Neuron (in vitro differentiated cells): ENCODE results near the gene DENND1B.

Experiments
- H2AFZ ChIP-seq: one replicate; pipeline ENCODE4 v1.6.1; 2013; ENCODE audit warnings: low read depth, mild to moderate bottlenecking, inconsistent platforms, low read length, moderate library complexity
- H3K27me3 ChIP-seq: one replicate; pipeline ENCODE4 v1.6.1; 2013; ENCODE audit warnings: low read length; ENCODE audit not compliant: insufficient read depth
- H3K36me3 ChIP-seq: one replicate; pipeline ENCODE4 v1.6.1; 2013; ENCODE audit warnings: low read length; ENCODE audit not compliant: insufficient read depth
- H3K4me1 ChIP-seq: one replicate; pipeline ENCODE4 v1.6.1; 2013; ENCODE audit warnings: low read length; ENCODE audit not compliant: insufficient read depth
- H3K4me3 ChIP-seq: 2 replicates; pipeline ENCODE4 v1.5.1; 2013; ENCODE audit warnings: mild to moderate bottlenecking, low read length, moderate library complexity
- H3K9me3 ChIP-seq: one replicate; pipeline ENCODE4 v1.6.1; 2013; ENCODE audit warnings: low read length

The DENND1B gene

DNA sequence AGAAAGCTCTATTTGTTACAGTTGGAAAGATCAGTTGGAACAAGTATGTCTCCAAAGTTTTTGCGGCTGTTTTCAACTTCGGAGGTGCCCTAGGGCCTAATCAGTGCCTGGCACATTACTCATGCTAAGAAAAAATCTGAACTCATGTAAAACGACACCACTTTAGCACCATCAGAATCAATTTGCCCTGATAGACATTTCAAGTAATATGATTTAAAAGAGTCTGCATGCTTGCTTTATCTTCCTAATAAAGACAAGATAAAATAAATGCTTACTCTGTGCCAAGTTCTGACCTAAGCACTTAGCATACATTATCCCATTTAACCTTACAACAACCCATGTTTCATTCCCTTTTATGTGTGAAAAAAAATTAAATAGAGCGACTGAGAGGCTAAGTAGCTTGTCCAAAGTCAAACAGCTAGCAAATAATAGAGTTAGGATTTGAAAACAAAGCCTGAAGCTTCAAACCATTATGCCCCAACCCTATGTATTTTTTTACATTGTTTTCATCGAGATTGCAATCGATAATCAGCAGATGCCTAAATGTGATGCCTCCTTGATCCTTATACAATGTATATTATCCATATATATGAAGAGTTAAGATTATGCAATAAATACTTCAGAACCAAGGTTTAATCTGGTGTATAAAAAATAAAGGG is 91.3 kb downstream of the DENND1B start:
- no peak overlapping the region for H3K4me3 ChIP-seq
- no peaks in the 10 kb centered on the region for H3K27me3 ChIP-seq
- no peaks in the 10 kb centered on the region for H3K9me3 ChIP-seq
- no peaks in the 10 kb centered on the region for H3K4me1 ChIP-seq
- no peaks in the 10 kb centered on the region for H3K36me3 ChIP-seq
- H2AFZ ChIP-seq: no peak overlapping the region

DNA sequence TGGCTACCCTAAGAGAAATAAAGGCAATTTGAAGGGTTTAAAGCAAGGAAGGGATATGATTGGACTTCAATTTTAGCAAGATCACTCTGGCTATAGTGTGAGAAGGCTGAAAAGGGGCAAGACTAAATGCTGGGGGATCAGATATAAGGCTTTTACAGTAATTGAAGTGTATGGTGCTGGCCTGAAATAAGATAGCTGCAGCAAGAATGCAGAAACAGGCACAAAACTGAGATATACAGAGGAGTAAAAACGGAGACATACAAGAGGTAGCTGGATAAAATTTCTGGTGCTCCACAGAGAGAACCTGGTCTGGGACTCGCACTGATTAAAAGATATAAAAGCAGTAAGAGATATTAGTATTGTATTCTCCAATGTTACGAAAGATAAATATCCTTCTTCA is 92.0 kb downstream of the DENND1B start:
- Histone ChIP-seq H3K9me3 (no peaks in the 10 kb centered on the region), H3K36me3 (no peaks in the 10 kb centered on the region), H2AFZ (no peak overlapping the region), H3K27me3 (no peaks in the 10 kb centered on the region), H3K4me3 (no peak overlapping the region), H3K4me1 (no peaks in the 10 kb centered on the region)

- H3K9me3 ChIP-seq: no peaks in the 10 kb centered on the region
- H3K36me3 ChIP-seq: no peaks in the 10 kb centered on the region
- H3K27me3 ChIP-seq: no peaks in the 10 kb centered on the region
- H3K4me1 ChIP-seq: peaks cover 11% of the 10 kb centered on the region
- no peak overlapping the region for H3K4me3 ChIP-seq
- H2AFZ ChIP-seq: no peak overlapping the region
Observed at GRCh38 chr1:197680311-197680710, 95.0 kb downstream of the DENND1B start.

DNA sequence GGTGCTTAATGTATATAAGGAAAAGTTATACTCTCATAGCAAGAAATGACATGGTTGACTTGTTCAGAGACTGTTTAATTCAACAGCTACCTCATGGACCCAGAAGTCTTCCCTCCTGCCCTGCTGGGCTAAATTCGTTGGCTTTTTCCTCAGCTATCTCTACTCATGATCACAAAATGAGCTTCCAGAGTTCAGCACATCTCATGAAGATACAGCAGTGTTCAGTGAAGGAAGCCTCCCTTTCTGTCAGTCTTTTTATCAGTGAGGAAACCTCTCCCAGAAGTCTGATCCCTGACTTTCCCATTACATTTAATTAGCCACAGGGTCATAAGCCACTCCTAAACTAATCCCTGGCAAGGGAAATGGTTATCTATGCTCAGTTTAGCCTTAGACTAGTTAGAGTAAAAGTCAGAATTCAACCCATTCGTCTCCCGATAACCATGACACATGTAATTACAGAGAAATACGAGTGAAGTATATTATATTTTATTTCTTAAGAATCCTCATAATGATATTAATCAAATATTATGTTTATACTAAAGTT is 97.5 kb downstream of the DENND1B start:
- H3K4me3 ChIP-seq: no peak overlapping the region
- no peaks in the 10 kb centered on the region for H3K27me3 ChIP-seq
- H2AFZ ChIP-seq: no peak overlapping the region
- no peaks in the 10 kb centered on the region for H3K36me3 ChIP-seq
- H3K4me1 ChIP-seq: peaks cover 14% of the 10 kb centered on the region
- H3K9me3 ChIP-seq: no peaks in the 10 kb centered on the region

- no peaks in the 10 kb centered on the region for H3K27me3 ChIP-seq
- H3K4me3 ChIP-seq: no peak overlapping the region
- peaks cover 14% of the 10 kb centered on the region for H3K4me1 ChIP-seq
- no peak overlapping the region for H2AFZ ChIP-seq
- H3K36me3 ChIP-seq: no peaks in the 10 kb centered on the region
- H3K9me3 ChIP-seq: no peaks in the 10 kb centered on the region
Observed at GRCh38 chr1:197677313-197677712, 98.0 kb downstream of the DENND1B start.

GRCh38 chr1:197675583-197676208 is 99.6 kb downstream of the DENND1B start:
- Histone ChIP-seq H3K4me3 (no peak overlapping the region), H3K9me3 (no peaks in the 10 kb centered on the region), H2AFZ (peak overlapping the region; percentile 5), H3K4me1 (peaks cover 14% of the 10 kb centered on the region), H3K27me3 (no peaks in the 10 kb centered on the region), H3K36me3 (no peaks in the 10 kb centered on the region)

DNA sequence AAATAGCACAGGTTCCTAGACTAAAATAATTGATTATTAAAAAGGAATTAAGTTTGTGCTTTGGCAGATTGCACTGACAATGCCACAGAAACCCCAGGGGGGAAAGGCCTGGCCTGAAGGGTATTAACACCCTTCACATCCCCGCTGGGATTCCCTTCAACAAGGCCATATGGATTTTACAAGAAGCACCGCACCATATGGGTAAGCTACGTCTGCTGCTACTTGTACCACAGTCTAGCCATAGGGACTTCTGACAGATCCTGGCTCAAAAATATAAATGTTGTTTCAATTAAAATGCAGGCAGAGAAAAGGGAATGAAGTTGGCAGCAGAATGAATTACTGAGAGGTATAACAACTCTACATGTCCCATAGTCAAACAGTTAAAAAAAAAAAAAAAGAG is 101.0 kb downstream of the DENND1B start:
- Histone ChIP-seq H3K4me1 (peaks cover 14% of the 10 kb centered on the region), H3K27me3 (no peaks in the 10 kb centered on the region), H3K4me3 (no peak overlapping the region), H3K36me3 (no peaks in the 10 kb centered on the region), H3K9me3 (no peaks in the 10 kb centered on the region), H2AFZ (no peak overlapping the region)

DNA sequence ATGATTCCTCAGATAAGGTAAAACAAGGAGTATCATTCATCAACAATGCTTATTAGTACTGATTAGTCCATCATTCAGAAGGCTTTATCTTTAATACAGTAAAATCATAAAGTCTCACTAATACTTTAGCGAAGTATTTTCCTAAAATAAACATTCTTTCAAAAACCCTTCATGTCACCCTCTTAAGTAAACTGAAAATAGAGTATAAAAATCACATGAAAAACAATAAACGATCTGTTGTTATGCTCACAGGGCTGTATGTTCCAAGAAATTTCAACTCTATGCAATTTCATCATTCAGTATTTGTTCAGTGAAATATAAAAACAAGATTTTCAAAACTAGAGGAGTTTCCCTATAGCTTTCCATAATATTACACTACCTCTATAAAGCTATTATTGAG is 102.0 kb downstream of the DENND1B start:
- Histone ChIP-seq H2AFZ (no peak overlapping the region), H3K4me1 (peaks cover 14% of the 10 kb centered on the region), H3K4me3 (no peak overlapping the region), H3K27me3 (no peaks in the 10 kb centered on the region), H3K36me3 (no peaks in the 10 kb centered on the region), H3K9me3 (no peaks in the 10 kb centered on the region)

GRCh38 chr1:197672347-197672746 is 102.9 kb downstream of the DENND1B start:
- Histone ChIP-seq H3K36me3 (no peaks in the 10 kb centered on the region), H3K4me3 (no peak overlapping the region), H3K9me3 (no peaks in the 10 kb centered on the region), H2AFZ (no peak overlapping the region), H3K27me3 (no peaks in the 10 kb centered on the region), H3K4me1 (peaks cover 14% of the 10 kb centered on the region)

GRCh38 chr1:197671920-197672319 is 103.4 kb downstream of the DENND1B start:
- Histone ChIP-seq H3K4me3 (no peak overlapping the region), H3K27me3 (no peaks in the 10 kb centered on the region), H3K9me3 (no peaks in the 10 kb centered on the region), H3K36me3 (no peaks in the 10 kb centered on the region), H3K4me1 (peaks cover 13% of the 10 kb centered on the region), H2AFZ (no peak overlapping the region)

- peaks cover 11% of the 10 kb centered on the region for H3K4me1 ChIP-seq
- no peaks in the 10 kb centered on the region for H3K27me3 ChIP-seq
- H2AFZ ChIP-seq: no peak overlapping the region
- H3K9me3 ChIP-seq: no peaks in the 10 kb centered on the region
- H3K4me3 ChIP-seq: no peak overlapping the region
- H3K36me3 ChIP-seq: no peaks in the 10 kb centered on the region
Observed at GRCh38 chr1:197671140-197671539, 104.1 kb downstream of the DENND1B start.

DNA sequence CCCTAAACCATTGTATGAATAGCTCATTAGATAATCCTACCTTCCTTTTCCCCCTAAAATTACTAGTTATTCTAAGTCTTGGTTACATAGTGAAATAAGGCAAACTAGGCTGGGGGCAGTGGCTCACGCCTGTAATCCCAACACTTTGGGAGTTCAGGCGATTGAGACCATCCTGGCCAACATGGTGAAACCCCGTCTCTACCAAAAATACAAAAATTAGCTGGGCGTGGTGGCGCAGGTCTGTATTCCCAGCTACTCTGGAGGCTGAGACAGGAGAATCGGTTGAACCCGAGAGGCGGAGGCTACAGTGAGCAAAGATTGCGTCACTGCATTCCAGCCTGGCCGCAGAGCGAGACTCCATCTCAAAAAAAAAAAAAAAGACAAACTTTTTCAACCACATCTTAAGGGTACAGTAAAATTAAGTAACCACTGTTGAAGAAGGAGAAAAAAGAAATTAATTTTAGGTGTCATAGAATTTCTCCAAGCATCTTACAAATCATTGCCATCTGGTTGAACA is 108.5 kb downstream of the DENND1B start:
- Histone ChIP-seq H3K4me1 (no peaks in the 10 kb centered on the region), H3K9me3 (no peaks in the 10 kb centered on the region), H3K27me3 (no peaks in the 10 kb centered on the region), H3K4me3 (no peak overlapping the region), H3K36me3 (no peaks in the 10 kb centered on the region), H2AFZ (no peak overlapping the region)

DNA sequence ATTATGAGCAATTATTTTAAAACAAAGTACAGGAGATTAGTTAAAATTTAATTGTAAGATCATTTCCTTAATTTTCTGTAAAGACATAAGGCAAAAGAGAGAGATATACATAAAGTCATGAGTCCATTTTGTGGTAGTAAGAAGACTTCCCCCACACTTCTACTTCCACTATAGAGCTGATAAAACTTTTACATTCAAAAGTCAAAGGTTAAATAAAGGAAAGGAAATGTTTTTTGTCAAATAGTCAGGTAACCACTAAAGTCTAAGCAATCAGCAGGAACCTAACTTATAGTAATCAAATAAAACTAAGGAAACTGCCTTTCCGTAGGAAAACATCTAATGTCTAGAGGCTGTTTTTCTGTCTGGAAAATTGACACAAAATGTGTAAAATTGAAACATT is 110.9 kb downstream of the DENND1B start:
- H3K27me3 ChIP-seq: no peaks in the 10 kb centered on the region
- H3K4me1 ChIP-seq: no peaks in the 10 kb centered on the region
- H3K36me3 ChIP-seq: no peaks in the 10 kb centered on the region
- no peak overlapping the region for H2AFZ ChIP-seq
- no peaks in the 10 kb centered on the region for H3K9me3 ChIP-seq
- H3K4me3 ChIP-seq: no peak overlapping the region
